Karpas-422 (cell line): ENCODE results near the gene PRH1. TPM values are rescaled to one million over a fixed set of nuclear protein-coding genes. Genes with fewer than 3 reads are reported as not detected.

ENCODE experiments used
- DNase-seq: peaks from one replicate; pipeline ENCODE4 v3.0.0-alpha.2; 2015
- H2AFZ ChIP-seq: fragments of 200-600 bp; sonication (generic); 2 replicates; pipeline ENCODE4 v1.6.1; 2014; ENCODE audit warnings: antibody characterized with exemption, low read length, mixed read lengths
- H3K27ac ChIP-seq: fragments of 200-600 bp; sonication (generic); 2 replicates; pipeline ENCODE4 v1.5.1; 2014; ENCODE audit warnings: mild to moderate bottlenecking, low read length, moderate library complexity
- H3K27me3 ChIP-seq: fragments of 200-600 bp; sonication (generic); 2 replicates; pipeline ENCODE4 v1.6.1; 2014; ENCODE audit warnings: low read length, mixed read lengths
- H3K36me3 ChIP-seq: fragments of 200-600 bp; sonication (generic); 2 replicates; pipeline ENCODE4 v1.6.1; 2014; ENCODE audit warnings: low read length, mixed read lengths; ENCODE audit not compliant: insufficient read depth
- H3K4me1 ChIP-seq: fragments of 200-600 bp; sonication (generic); 2 replicates; pipeline ENCODE4 v1.6.1; 2014; ENCODE audit warnings: mild to moderate bottlenecking, low read length, mixed read lengths
- H3K4me2 ChIP-seq: fragments of 200-600 bp; sonication (generic); 2 replicates; pipeline ENCODE4 v1.6.1; 2014; ENCODE audit warnings: low read length, low read depth, mild to moderate bottlenecking; ENCODE audit not compliant: poor library complexity, severe bottlenecking
- H3K4me3 ChIP-seq: fragments of 200-600 bp; sonication (generic); 2 replicates; pipeline ENCODE4 v1.5.1; 2014; ENCODE audit warnings: mild to moderate bottlenecking, antibody characterized with exemption, low read length, mixed read lengths
- H3K79me2 ChIP-seq: fragments of 200-600 bp; sonication (generic); 2 replicates; pipeline ENCODE4 v1.6.1; 2014; ENCODE audit warnings: mild to moderate bottlenecking, low read length, mixed read lengths
- H3K9ac ChIP-seq: fragments of 200-600 bp; sonication (generic); 2 replicates; pipeline ENCODE4 v1.6.0; 2014; ENCODE audit warnings: low read length
- H3K9me2 ChIP-seq: fragments of 200-600 bp; sonication (generic), shearing (Covaris generic); replicated peaks from 2 replicates; pipeline ENCODE4 v1.6.0; 2014; ENCODE audit warnings: mild to moderate bottlenecking, low read length, moderate library complexity; ENCODE audit not compliant: insufficient read depth
- H3K9me3 ChIP-seq: fragments of 300-700, 200-600 bp; sonication (generic); 2 replicates; pipeline ENCODE4 v1.6.1; 2014; ENCODE audit warnings: low read length, mixed read lengths
- H4K20me1 ChIP-seq: fragments of 200-600 bp; sonication (generic); 2 replicates; pipeline ENCODE4 v1.6.1; 2014; ENCODE audit warnings: mild to moderate bottlenecking, antibody characterized with exemption, low read length, low read depth; ENCODE audit not compliant: insufficient read depth
- total RNA-seq: library from RNA; depleted of rRNA; stranded (reverse); fragments of >200 nt; shearing (Covaris generic); gene quantifications from 2 replicates; pipeline ENCODE4 v1.2.3, GENCODE V29; 2014; ENCODE audit warnings: low replicate concordance

PRH1 gene
- total RNA-seq, 1 experiment from 2014 or later: 64.5 TPM

DNA sequence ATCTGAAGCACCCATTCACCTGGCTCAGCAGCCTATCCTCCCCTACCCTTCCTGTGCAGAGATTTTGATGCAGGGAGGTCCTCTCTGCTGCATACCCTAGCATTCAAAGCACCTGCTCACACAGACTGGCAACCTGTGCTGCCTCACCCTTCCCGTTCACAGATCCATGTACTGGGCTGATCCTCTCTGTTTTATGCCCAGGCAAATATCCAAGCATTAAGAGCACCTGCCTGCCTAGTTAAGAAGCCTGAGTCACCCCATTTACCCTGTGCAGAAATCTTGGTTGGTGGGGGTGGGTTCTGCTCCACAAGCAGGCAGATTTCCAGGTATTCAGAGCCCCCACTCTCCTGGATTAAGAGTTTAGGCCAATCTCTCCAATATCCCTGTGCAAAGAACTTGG lies 16.9 kb upstream of the PRH1 start:
- DNase-seq: no peak
- no peak overlapping the region for H3K27ac ChIP-seq
- H3K36me3 ChIP-seq: no peaks in the 10 kb centered on the region
- no peaks in the 10 kb centered on the region for H3K4me1 ChIP-seq
- H3K4me3 ChIP-seq: no peak overlapping the region
- H3K9me3 ChIP-seq: 0 out of 2 replicates have a peak, but pooled peaks cover 4% of the 10 kb centered on the region
- no peak overlapping the region for H3K9ac ChIP-seq
- H2AFZ ChIP-seq: no peak overlapping the region
- no peaks in the 10 kb centered on the region for H4K20me1 ChIP-seq
- H3K4me2 ChIP-seq: no peak overlapping the region
- H3K79me2 ChIP-seq: peaks cover 22% of the 10 kb centered on the region
- H3K27me3 ChIP-seq: no peaks in the 10 kb centered on the region
- H3K9me2 ChIP-seq: no peaks in the 10 kb centered on the region

DNA sequence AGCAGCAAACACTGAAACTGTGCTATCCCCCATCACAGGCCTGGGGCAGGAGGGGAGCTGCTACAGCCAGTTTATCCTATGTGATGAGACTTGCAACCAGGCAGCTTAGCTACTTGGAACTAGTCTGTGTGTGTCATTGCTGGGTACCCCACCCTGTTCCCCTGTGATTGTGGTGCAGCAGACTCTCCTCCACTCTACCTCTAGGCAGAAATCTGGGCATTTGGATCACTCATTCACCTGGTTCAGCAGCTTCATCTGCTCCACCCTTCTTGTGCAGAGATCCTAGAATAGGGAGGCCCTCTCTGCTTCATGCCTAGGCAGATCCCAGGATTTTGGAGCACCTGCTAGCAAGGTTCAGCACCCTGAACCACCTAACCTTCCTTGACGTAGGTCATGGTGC lies 16.5 kb upstream of the PRH1 start:
- no peak overlapping the region for H3K4me2 ChIP-seq
- H3K27ac ChIP-seq: no peak overlapping the region
- no peak for DNase-seq
- H4K20me1 ChIP-seq: no peaks in the 10 kb centered on the region
- H3K9me3 ChIP-seq: 0 out of 2 replicates have a peak, but pooled peaks cover under 1% of the 10 kb centered on the region
- no peak overlapping the region for H3K9ac ChIP-seq
- H2AFZ ChIP-seq: no peak overlapping the region
- H3K79me2 ChIP-seq: peaks cover 22% of the 10 kb centered on the region
- no peaks in the 10 kb centered on the region for H3K36me3 ChIP-seq
- no peaks in the 10 kb centered on the region for H3K9me2 ChIP-seq
- H3K27me3 ChIP-seq: no peaks in the 10 kb centered on the region
- no peak overlapping the region for H3K4me3 ChIP-seq
- H3K4me1 ChIP-seq: no peaks in the 10 kb centered on the region

DNA sequence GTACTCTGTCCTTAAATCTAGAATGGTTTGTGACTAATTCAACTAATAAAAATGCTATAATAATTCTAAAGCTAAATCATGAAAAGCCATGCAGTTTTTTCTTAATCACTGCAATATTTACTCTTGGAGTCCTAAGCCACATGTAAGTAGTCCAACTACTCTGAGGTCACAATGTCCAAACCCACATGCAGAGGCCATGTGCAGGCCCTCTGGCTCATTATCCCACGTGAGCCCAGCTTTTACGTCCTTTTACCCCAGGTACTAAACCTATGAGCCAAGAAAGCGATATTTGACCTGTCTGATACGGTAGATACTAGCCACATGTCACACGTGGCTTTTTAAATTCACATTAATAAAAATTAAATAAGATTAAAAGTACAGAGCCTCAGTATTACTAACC lies 12.8 kb upstream of the PRH1 start:
- H3K9ac ChIP-seq: no peak overlapping the region
- H3K79me2 ChIP-seq: peaks cover 10% of the 10 kb centered on the region; the same call in 1 of the 2 replicates
- DNase-seq: no peak
- H3K27ac ChIP-seq: no peak overlapping the region
- no peaks in the 10 kb centered on the region for H3K4me1 ChIP-seq
- no peaks in the 10 kb centered on the region for H3K9me2 ChIP-seq
- H3K36me3 ChIP-seq: no peaks in the 10 kb centered on the region
- no peak overlapping the region for H3K4me3 ChIP-seq
- no peak overlapping the region for H2AFZ ChIP-seq
- H4K20me1 ChIP-seq: no peaks in the 10 kb centered on the region
- no peaks in the 10 kb centered on the region for H3K9me3 ChIP-seq
- no peak overlapping the region for H3K4me2 ChIP-seq
- H3K27me3 ChIP-seq: no peaks in the 10 kb centered on the region

DNA sequence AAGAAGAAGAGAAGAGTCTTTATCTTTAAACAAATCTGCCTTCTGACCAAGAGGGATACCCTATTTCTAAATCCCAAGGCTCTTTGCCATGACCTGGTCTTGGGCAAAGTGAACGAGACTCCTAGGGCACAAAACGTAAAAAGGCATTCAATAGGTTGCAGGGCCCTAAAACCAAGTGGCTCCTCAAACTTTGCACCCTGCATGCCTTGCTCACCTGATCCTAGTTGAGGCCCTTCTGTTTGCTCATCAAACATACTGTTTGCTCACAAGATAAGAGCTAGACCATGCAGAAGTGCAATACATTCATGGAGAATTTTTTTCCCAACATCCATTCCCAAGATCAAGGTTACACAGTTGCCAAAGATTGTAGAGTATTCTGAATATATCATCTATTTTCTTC lies 7.9 kb upstream of the PRH1 start:
- Histone ChIP-seq H3K36me3 (no peaks in the 10 kb centered on the region), H3K9ac (no peak overlapping the region), H2AFZ (no peak overlapping the region), H3K27ac (no peak overlapping the region), H3K4me1 (no peaks in the 10 kb centered on the region), H3K79me2 (no peaks in the 10 kb centered on the region), H3K27me3 (no peaks in the 10 kb centered on the region), H3K9me2 (no peaks in the 10 kb centered on the region), H3K4me3 (no peak overlapping the region), H3K9me3 (no peaks in the 10 kb centered on the region), H4K20me1 (no peaks in the 10 kb centered on the region), H3K4me2 (no peak overlapping the region)
- DNase-seq: no peak

DNA sequence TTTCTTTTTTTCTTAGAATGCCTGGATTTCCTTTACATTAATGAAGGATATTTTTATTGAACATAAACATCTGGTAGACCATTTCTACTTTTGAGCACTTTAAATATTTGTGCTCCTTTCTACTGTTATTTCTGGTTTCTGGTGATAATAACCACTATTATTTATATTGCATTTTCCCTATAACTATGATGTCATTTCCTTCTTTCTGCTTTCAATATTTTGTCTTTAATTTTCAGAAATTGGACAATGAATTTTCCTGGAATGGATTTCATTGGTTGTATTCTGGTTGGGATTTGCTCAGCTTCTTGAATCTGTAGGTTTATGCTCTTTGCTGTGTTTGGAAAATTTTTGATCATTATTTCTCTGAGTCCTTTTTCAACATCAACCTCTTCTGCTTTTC lies 5.2 kb upstream of the PRH1 start:
- no peaks in the 10 kb centered on the region for H4K20me1 ChIP-seq
- no peak overlapping the region for H3K4me3 ChIP-seq
- no peak for DNase-seq
- H3K9me3 ChIP-seq: no peaks in the 10 kb centered on the region
- no peak overlapping the region for H3K27ac ChIP-seq
- no peaks in the 10 kb centered on the region for H3K4me1 ChIP-seq
- no peaks in the 10 kb centered on the region for H3K27me3 ChIP-seq
- no peak overlapping the region for H3K9ac ChIP-seq
- H3K36me3 ChIP-seq: no peaks in the 10 kb centered on the region
- H2AFZ ChIP-seq: no peak overlapping the region
- H3K9me2 ChIP-seq: no peaks in the 10 kb centered on the region
- H3K79me2 ChIP-seq: no peaks in the 10 kb centered on the region
- no peak overlapping the region for H3K4me2 ChIP-seq

DNA sequence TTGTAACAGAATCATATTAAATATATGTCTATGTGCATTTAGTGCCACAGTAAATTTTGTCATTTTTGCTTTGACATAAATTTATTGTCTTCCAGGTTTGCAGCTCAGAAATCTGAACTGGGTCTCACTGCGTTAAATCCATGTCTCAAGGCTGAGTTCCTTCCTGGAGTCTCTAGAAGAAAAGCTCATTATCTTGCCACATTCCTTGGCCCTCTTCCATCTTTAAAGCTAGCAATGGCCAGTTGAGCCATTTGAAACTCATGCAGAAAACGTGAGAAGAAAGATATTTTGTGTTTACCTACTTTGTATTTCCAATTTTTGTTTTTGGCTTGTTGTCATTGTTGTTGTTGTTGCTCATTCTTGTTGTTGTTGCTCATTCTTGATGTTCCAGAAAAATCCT lies 10.7 kb downstream of the PRH1 start:
- DNase-seq: no peak
- no peak overlapping the region for H3K27ac ChIP-seq
- H3K4me2 ChIP-seq: no peak overlapping the region
- H3K79me2 ChIP-seq: peaks cover 7% of the 10 kb centered on the region; the same call in 1 of the 2 replicates
- no peak overlapping the region for H3K9ac ChIP-seq
- no peaks in the 10 kb centered on the region for H3K4me1 ChIP-seq
- H2AFZ ChIP-seq: no peak overlapping the region
- H3K9me3 ChIP-seq: no peaks in the 10 kb centered on the region
- no peaks in the 10 kb centered on the region for H3K9me2 ChIP-seq
- no peaks in the 10 kb centered on the region for H3K27me3 ChIP-seq
- H3K36me3 ChIP-seq: no peaks in the 10 kb centered on the region
- H3K4me3 ChIP-seq: no peak overlapping the region
- no peaks in the 10 kb centered on the region for H4K20me1 ChIP-seq

DNA sequence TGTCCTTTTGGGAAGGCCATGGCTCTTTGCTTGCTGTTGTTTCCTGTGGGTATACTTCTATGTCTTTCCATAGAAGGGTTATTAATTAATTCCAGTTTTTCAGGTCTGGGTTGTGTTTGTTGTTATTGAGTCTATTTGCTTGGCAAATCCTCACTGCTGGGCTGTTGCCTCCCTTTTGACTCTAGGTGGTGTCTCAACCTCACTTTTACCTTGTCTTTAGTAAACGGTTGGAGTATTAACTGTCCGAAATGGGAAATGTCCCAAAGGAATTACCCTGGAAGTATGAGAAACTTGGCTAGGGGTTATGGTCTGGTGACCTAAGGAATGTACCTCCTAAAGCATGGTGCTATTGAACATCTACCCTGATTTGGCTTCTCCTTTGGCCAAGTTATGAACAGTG lies 16.7 kb downstream of the PRH1 start:
- Histone ChIP-seq H3K27ac (no peak overlapping the region), H3K9me2 (no peaks in the 10 kb centered on the region; the same call in 1 of the 2 replicates), H3K79me2 (peaks cover 7% of the 10 kb centered on the region; the same call in 1 of the 2 replicates), H3K27me3 (no peaks in the 10 kb centered on the region), H2AFZ (no peak overlapping the region), H3K9ac (no peak overlapping the region), H3K4me1 (no peaks in the 10 kb centered on the region), H3K36me3 (no peaks in the 10 kb centered on the region), H4K20me1 (no peaks in the 10 kb centered on the region), H3K9me3 (0 out of 2 replicates have a peak, but pooled peaks cover 4% of the 10 kb centered on the region), H3K4me2 (no peak overlapping the region), H3K4me3 (no peak overlapping the region)
- DNase-seq: no peak

DNA sequence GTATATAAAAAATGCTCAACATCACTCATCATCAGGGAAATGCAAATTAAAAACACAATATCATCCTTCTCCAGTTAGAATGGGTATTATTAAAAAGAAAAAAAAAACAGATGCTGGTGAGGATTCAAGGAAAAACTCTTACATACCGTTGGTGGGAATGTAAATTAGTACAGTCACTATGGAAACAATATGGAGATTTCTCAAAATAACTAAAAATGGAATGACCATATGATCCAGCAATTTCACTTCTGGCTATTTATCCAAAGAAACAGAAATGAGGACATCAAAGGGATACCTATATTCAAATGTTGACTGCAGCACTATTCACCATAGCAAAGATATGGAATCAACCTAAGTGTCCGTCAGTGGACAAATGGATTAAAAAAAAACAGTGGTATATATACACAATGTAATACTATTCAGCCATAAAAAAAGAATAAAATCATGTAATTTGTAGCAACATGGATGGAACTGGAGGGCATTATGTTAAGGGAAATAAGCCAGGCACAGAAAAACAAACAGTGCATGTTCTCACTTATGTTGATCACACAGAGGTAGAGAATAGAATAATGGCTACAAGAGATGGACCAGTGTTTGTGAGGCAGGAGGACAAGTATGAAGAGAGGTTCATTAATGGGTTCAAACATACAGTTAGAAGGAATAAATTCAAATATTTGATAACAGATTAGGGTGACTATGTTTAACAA lies 20.4 kb downstream of the PRH1 start:
- no peak overlapping the region for H2AFZ ChIP-seq

More for the DNA sequence above, 20.4 kb downstream of the PRH1 start:
- peaks cover 6% of the 10 kb centered on the region; the same call in 1 of the 2 replicates for H3K9me3 ChIP-seq
- no peak overlapping the region for H3K4me3 ChIP-seq
- peaks cover 7% of the 10 kb centered on the region; the same call in 1 of the 2 replicates for H3K36me3 ChIP-seq
- no peaks in the 10 kb centered on the region for H3K4me1 ChIP-seq
- no peak overlapping the region for H3K9ac ChIP-seq
- no peaks in the 10 kb centered on the region for H4K20me1 ChIP-seq
- no peaks in the 10 kb centered on the region for H3K27me3 ChIP-seq
- no peak overlapping the region for H3K27ac ChIP-seq
- no peak for DNase-seq
- H3K9me2 ChIP-seq: no peaks in the 10 kb centered on the region; the same call in 1 of the 2 replicates
- H3K79me2 ChIP-seq: no peaks in the 10 kb centered on the region
- no peak overlapping the region for H3K4me2 ChIP-seq
